ENCODE measurements around the gene FITM1. TPM values are rescaled to one million over a fixed set of nuclear protein-coding genes. Genes with fewer than 3 reads are reported as not detected.

FITM1 gene
- total and polyA plus RNA-seq, 2 donors (not counting 1 experiment from before 2014, with no cell fraction given) = not detected

- Histone ChIP-seq H3K79me2 (ENCODE audit: control insufficient read depth, insufficient read depth, low read length) (peaks cover 8% of the 10 kb centered on the region), H3K4me1 (ENCODE audit: control insufficient read depth, extremely low read depth, insufficient read depth, low read length) (peaks cover 4% of the 10 kb centered on the region), H4K20me1 (ENCODE audit: control insufficient read depth, extremely low read depth, insufficient read depth, low read length) (no peaks in the 10 kb centered on the region), H3K4me2 (ENCODE audit: extremely low read depth, insufficient read depth, low read length) (no peak overlapping the region), H3K36me3 (ENCODE audit: control insufficient read depth, insufficient read depth, low read length) (no peaks in the 10 kb centered on the region), H3K9me3 (ENCODE audit: control insufficient read depth, insufficient read depth, low read depth, low read length) (no peaks in the 10 kb centered on the region), H2AFZ (ENCODE audit: low read length) (no peak overlapping the region), H3K9ac (ENCODE audit: insufficient read depth, low read length) (no peak overlapping the region), H3K27me3 (ENCODE audit: control insufficient read depth, insufficient read depth, low read length) (no peaks in the 10 kb centered on the region), H3K4me3 (replicated peaks in 1 of 4; ENCODE audit: control extremely low read depth in 1 of 4, insufficient read depth in 1 of 4, low read depth in 3 of 4, low read length in 4 of 4) (no peak overlapping the region), H3K27ac (ENCODE audit: insufficient read depth, low read length) (no peak overlapping the region)
- DNase-seq (ENCODE audit: low read depth in 2 of 2) = no peak
- TF ChIP-seq CTCF (conservative IDR thresholded peaks at IDR 0.05 in 1 of 2, IDR thresholded peaks at IDR 0.05 in 1 of 2; ENCODE audit: low read depth in 1 of 2, low read length in 2 of 2) (no peak), EZH2 (IDR thresholded peaks at IDR 0.05; ENCODE audit: low read length, missing control alignments) (no peak)
These were observed 1.7 kb downstream of the FITM1 start for GRCh38 chr14:24132061-24132685.

- Histone ChIP-seq H3K79me2 (ENCODE audit: control insufficient read depth, insufficient read depth, low read length) (peaks cover 10% of the 10 kb centered on the region), H3K27ac (ENCODE audit: insufficient read depth, low read length) (no peak overlapping the region), H3K4me3 (replicated peaks in 1 of 4; ENCODE audit: control extremely low read depth in 1 of 4, insufficient read depth in 1 of 4, low read depth in 3 of 4, low read length in 4 of 4) (no peak overlapping the region), H3K4me1 (ENCODE audit: control insufficient read depth, extremely low read depth, insufficient read depth, low read length) (peaks cover 6% of the 10 kb centered on the region), H3K4me2 (ENCODE audit: extremely low read depth, insufficient read depth, low read length) (no peak overlapping the region), H3K27me3 (ENCODE audit: control insufficient read depth, insufficient read depth, low read length) (no peaks in the 10 kb centered on the region), H3K36me3 (ENCODE audit: control insufficient read depth, insufficient read depth, low read length) (peaks cover 3% of the 10 kb centered on the region), H2AFZ (ENCODE audit: low read length) (no peak overlapping the region), H3K9me3 (ENCODE audit: control insufficient read depth, insufficient read depth, low read depth, low read length) (no peaks in the 10 kb centered on the region), H3K9ac (ENCODE audit: insufficient read depth, low read length) (no peak overlapping the region), H4K20me1 (ENCODE audit: control insufficient read depth, extremely low read depth, insufficient read depth, low read length) (no peaks in the 10 kb centered on the region)
- no peak for TF ChIP-seq EZH2 (IDR thresholded peaks at IDR 0.05; ENCODE audit: low read length, missing control alignments)
- no peak for TF ChIP-seq CTCF (conservative IDR thresholded peaks at IDR 0.05 in 1 of 2, IDR thresholded peaks at IDR 0.05 in 1 of 2; ENCODE audit: low read depth in 1 of 2, low read length in 2 of 2)
- DNase-seq (ENCODE audit: low read depth in 2 of 2) = no peak
These were observed 2.5 kb downstream of the FITM1 start for GRCh38 chr14:24132976-24133375.

GRCh38 chr14:24133735-24134134 is 3.3 kb downstream of the FITM1 start:
- Histone ChIP-seq H3K36me3 (ENCODE audit: control insufficient read depth, insufficient read depth, low read length) (peaks cover 7% of the 10 kb centered on the region), H3K9ac (ENCODE audit: insufficient read depth, low read length) (no peak overlapping the region), H3K27ac (ENCODE audit: insufficient read depth, low read length) (no peak overlapping the region), H3K4me2 (ENCODE audit: extremely low read depth, insufficient read depth, low read length) (no peak overlapping the region), H3K9me3 (ENCODE audit: control insufficient read depth, insufficient read depth, low read depth, low read length) (no peaks in the 10 kb centered on the region), H3K27me3 (ENCODE audit: control insufficient read depth, insufficient read depth, low read length) (no peaks in the 10 kb centered on the region), H3K4me3 (replicated peaks in 1 of 4; ENCODE audit: control extremely low read depth in 1 of 4, insufficient read depth in 1 of 4, low read depth in 3 of 4, low read length in 4 of 4) (no peak overlapping the region), H3K4me1 (ENCODE audit: control insufficient read depth, extremely low read depth, insufficient read depth, low read length) (peaks cover 6% of the 10 kb centered on the region), H4K20me1 (ENCODE audit: control insufficient read depth, extremely low read depth, insufficient read depth, low read length) (no peaks in the 10 kb centered on the region), H3K79me2 (ENCODE audit: control insufficient read depth, insufficient read depth, low read length) (peaks cover 14% of the 10 kb centered on the region), H2AFZ (ENCODE audit: low read length) (no peak overlapping the region)
- no peak for DNase-seq (ENCODE audit: low read depth in 2 of 2)
- TF ChIP-seq CTCF (conservative IDR thresholded peaks at IDR 0.05 in 1 of 2, IDR thresholded peaks at IDR 0.05 in 1 of 2; ENCODE audit: low read depth in 1 of 2, low read length in 2 of 2) (no peak), EZH2 (IDR thresholded peaks at IDR 0.05; ENCODE audit: low read length, missing control alignments) (no peak)

All from fibroblast of lung (primary cell).